ENCODE data around the gene TENT5A. TPM values are rescaled to one million over a fixed set of nuclear protein-coding genes. Genes with fewer than 3 reads are reported as not detected.

The TENT5A gene
- total and polyA plus RNA-seq, 4 experiments from 2014 or later, result 2.5 to 6.6 (median 5.1) TPM

- H3K4me3 Mint-ChIP-seq, result peak overlapping the region in 1 of 8 donors; percentile 11
- CTCF ChIA-PET (ENCODE audit: partially characterized antibody), result interaction anchor here (1.2 kb wide), 1 partner anchor 7 kb away, joined by 3 read pairs; no protein-coding TSS in a partner anchor
These were observed 3.1 kb upstream of the TENT5A start for GRCh38 chr6:81755551-81755950.

GRCh38 chr6:81754906-81755305 is 2.4 kb upstream of the TENT5A start:
- Histone ChIP-seq H3K4me3 (ENCODE audit: low read length in 2 of 2) (no peak overlapping the region), H3K27me3 (ENCODE audit: insufficient read depth, low read length) (no peaks in the 10 kb centered on the region), H3K36me3 (ENCODE audit: insufficient read depth, low read length) (no peaks in the 10 kb centered on the region), H3K27ac (ENCODE audit: low read depth, low read length) (no peak overlapping the region), H3K4me1 (ENCODE audit: insufficient read depth, low read length) (peaks cover 16% of the 10 kb centered on the region), H3K9me3 (ENCODE audit: control insufficient read depth in 1 of 2, low read length in 2 of 2) (no peaks in the 10 kb centered on the region)
- no peak overlapping the region for H3K27ac Mint-ChIP-seq
- peaks cover 0 to 11% of the 10 kb centered on the region in 2 donors for H3K36me3 Mint-ChIP-seq
- DNase-seq, result no peak
- peaks cover 0 to 6% (median 0%) of the 10 kb centered on the region in 8 donors for H3K9me3 Mint-ChIP-seq
- H3K27me3 Mint-ChIP-seq, result peaks cover 5 to 11% of the 10 kb centered on the region in 2 donors
- ChIA-PET POLR2A (ENCODE audit: partially characterized antibody) (no interaction called here), CTCF (ENCODE audit: partially characterized antibody) (interaction anchor here (0.7 to 2.0 kb wide), 4 partner anchors 8 to 1541 kb away, joined by 3 to 9 read pairs (median 3); no protein-coding TSS in a partner anchor)
- no peak overlapping the region for H3K4me3 Mint-ChIP-seq
- intact Hi-C loops (cut with micrococcal nuclease), result loop anchor here (2.0 to 5.0 kb wide), 4 partner anchors 492 to 1888 kb away; partner anchors contain the start of genes DOP1A, IBTK and UBE3D
- H3K4me1 Mint-ChIP-seq, result peaks cover 10 to 29% (median 22%) of the 10 kb centered on the region in 4 donors

More at GRCh38 chr6:81755551-81755950, 3.1 kb upstream of the TENT5A start:
- Histone ChIP-seq H3K27ac (ENCODE audit: low read depth, low read length) (no peak overlapping the region), H3K9me3 (ENCODE audit: control insufficient read depth in 1 of 2, low read length in 2 of 2) (no peaks in the 10 kb centered on the region), H3K4me3 (ENCODE audit: low read length in 2 of 2) (no peak overlapping the region), H3K36me3 (ENCODE audit: insufficient read depth, low read length) (no peaks in the 10 kb centered on the region), H3K27me3 (ENCODE audit: insufficient read depth, low read length) (no peaks in the 10 kb centered on the region), H3K4me1 (ENCODE audit: insufficient read depth, low read length) (peaks cover 11% of the 10 kb centered on the region)
- Mint-ChIP-seq H3K4me1 (peaks cover 9 to 23% (median 16%) of the 10 kb centered on the region in 4 donors), H3K27me3 (peaks cover 5 to 9% of the 10 kb centered on the region in 2 donors), H3K27ac (no peak overlapping the region), H3K9me3 (peaks cover 0 to 6% (median 0%) of the 10 kb centered on the region in 8 donors), H3K36me3 (peaks cover 0 to 10% of the 10 kb centered on the region in 2 donors)
- POLR2A ChIA-PET (ENCODE audit: partially characterized antibody), result no interaction called here
- DNase-seq, result no peak
- intact Hi-C loops (cut with micrococcal nuclease), result loop anchor here (2.0 kb wide), 1 partner anchor 1541 kb away; no protein-coding TSS in a partner anchor

DNA sequence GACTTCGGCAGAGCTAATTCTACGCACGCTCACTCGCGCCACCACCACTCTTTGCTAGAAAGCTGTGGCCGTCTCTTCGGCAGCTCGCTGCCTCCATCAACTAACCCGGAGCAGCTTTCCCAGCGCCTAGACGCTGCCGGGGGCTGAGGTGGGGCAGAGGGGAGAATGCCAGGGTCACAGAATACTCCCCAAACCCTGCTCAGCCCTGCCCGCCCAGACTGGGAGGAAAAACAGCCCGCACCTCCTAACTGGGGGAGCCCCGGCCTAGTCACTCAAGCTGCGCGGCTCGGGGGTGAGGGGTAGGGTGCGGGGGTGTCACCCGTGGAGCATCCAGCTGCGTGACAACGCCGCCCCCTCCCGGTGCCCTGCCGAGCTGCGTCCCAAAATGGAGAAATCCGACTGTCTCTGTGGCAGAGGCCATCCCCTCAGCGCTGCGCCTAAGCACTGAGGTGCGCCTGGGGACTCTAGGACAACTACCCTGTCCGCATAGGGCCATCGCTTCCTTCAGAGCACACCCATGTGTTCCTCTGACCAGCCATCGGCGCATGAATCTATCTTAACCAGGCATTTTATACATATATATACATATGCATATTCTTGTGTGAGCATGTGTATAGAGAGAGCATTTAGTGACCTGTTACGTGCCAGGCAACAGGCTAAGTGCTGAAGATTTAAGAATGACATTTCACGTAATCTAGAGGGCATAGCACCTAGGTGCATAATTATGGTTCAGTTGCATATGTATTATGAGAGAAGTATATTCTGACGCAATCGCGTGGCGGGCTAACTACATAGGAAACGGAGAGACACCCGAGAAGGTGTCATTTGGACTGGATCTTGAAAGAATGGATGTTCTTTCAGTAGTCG is 1.5 kb upstream of the TENT5A start:
- H3K4me1 Mint-ChIP-seq, result peaks cover 15 to 39% (median 29%) of the 10 kb centered on the region in 4 donors
- Histone ChIP-seq H3K27ac (ENCODE audit: low read depth, low read length) (peak overlapping the region; percentile 66), H3K4me1 (ENCODE audit: insufficient read depth, low read length) (peaks cover 19% of the 10 kb centered on the region), H3K36me3 (ENCODE audit: insufficient read depth, low read length) (no peaks in the 10 kb centered on the region), H3K4me3 (ENCODE audit: low read length in 2 of 2) (peak overlapping the region; percentile 76 to 81), H3K27me3 (ENCODE audit: insufficient read depth, low read length) (no peaks in the 10 kb centered on the region), H3K9me3 (ENCODE audit: control insufficient read depth in 1 of 2, low read length in 2 of 2) (no peaks in the 10 kb centered on the region)
- peak; percentile 79 to 88 (median 82) for DNase-seq
- H3K27me3 Mint-ChIP-seq, result peaks cover 5 to 12% of the 10 kb centered on the region in 2 donors
- peak overlapping the region; percentile 69 to 96 (median 92) for H3K27ac Mint-ChIP-seq
- H3K4me3 Mint-ChIP-seq, result peak overlapping the region; percentile 83 to 98 (median 96)
- POLR2A ChIA-PET (ENCODE audit: partially characterized antibody), result interaction anchor here (0.9 to 3.1 kb wide), 7 partner anchors 33 to 1805 kb away, joined by 3 to 10 read pairs (median 3); partner anchors contain the start of genes BCKDHB, TTK and UBE3D
- intact Hi-C loops (cut with micrococcal nuclease), result loop anchor here (1.0 to 5.0 kb wide), 7 partner anchors 493 to 1975 kb away; partner anchors contain the start of genes DOP1A, ELOVL4, IBTK and TTK
- H3K9me3 Mint-ChIP-seq, result peaks cover 0 to 6% (median 0%) of the 10 kb centered on the region in 8 donors
- CTCF ChIA-PET (ENCODE audit: partially characterized antibody), result interaction anchor here (0.8 to 2.6 kb wide), 18 partner anchors 8 to 1884 kb away, joined by 3 to 16 read pairs (median 3); partner anchors contain the start of gene UBE3D
- peaks cover 0 to 14% of the 10 kb centered on the region in 2 donors for H3K36me3 Mint-ChIP-seq

DNA sequence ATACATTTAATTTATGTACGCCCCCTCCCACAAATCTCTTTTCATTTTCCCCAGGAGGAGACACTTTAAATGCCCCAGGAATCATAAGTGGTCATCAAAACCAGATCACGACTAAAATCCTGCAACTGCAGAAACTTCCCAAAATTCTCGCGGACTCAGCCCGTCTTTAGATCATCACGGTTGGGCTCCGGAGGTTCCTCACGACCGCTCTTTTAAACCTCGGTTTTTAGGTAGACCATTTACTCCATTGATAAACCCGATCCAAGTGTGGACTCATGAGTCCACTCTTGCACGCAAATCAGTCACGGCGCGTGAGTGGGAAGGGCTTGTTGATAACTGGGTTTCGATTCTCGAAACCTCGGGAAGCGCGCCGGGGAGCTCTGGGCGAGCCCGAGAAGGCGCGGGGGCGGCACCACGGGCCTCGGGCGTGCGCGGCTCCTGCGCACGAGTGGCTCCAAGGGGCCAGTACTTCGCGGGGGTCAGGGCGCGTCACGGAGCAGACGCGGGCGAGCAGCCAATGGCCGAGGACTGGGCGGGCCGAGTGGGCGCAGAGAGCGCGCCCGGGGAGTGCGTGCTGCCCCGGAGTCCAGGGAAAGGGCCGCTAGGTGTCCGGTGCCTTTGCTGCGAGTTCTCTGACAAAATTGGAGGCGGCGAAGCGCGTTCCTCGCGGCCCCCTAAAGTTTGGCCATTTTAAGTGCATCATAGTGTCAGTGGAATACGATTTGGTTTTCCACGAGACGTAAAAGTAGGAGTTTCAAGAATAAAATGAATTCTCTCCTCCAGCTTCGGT is 635 bp upstream of the TENT5A start:
- Mint-ChIP-seq H3K9me3 (peaks cover 0 to 6% (median 0%) of the 10 kb centered on the region in 8 donors), H3K27ac (peak overlapping the region; percentile 89 to 96 (median 94)), H3K4me3 (peak overlapping the region; percentile 94 to 98 (median 96)), H3K36me3 (peaks cover 0 to 14% of the 10 kb centered on the region in 2 donors), H3K27me3 (peaks cover 5 to 12% of the 10 kb centered on the region in 2 donors), H3K4me1 (peaks cover 16 to 45% (median 33%) of the 10 kb centered on the region in 4 donors)
- Histone ChIP-seq H3K4me1 (ENCODE audit: insufficient read depth, low read length) (peaks cover 19% of the 10 kb centered on the region), H3K27ac (ENCODE audit: low read depth, low read length) (peak overlapping the region; percentile 66), H3K27me3 (ENCODE audit: insufficient read depth, low read length) (no peaks in the 10 kb centered on the region), H3K9me3 (ENCODE audit: control insufficient read depth in 1 of 2, low read length in 2 of 2) (no peaks in the 10 kb centered on the region), H3K36me3 (ENCODE audit: insufficient read depth, low read length) (no peaks in the 10 kb centered on the region), H3K4me3 (ENCODE audit: low read length in 2 of 2) (peak overlapping the region; percentile 76 to 81)
- intact Hi-C loops (cut with micrococcal nuclease), result loop anchor here (1.0 to 5.0 kb wide), 7 partner anchors 494 to 1974 kb away; partner anchors contain the start of genes BCKDHB, DOP1A, ELOVL4 and IBTK
- ChIA-PET CTCF (ENCODE audit: partially characterized antibody) (interaction anchor here (0.8 to 2.6 kb wide), 16 partner anchors 9 to 1884 kb away, joined by 3 to 16 read pairs (median 4); partner anchors contain the start of gene UBE3D), POLR2A (ENCODE audit: partially characterized antibody) (interaction anchor here (0.9 to 3.1 kb wide), 7 partner anchors 34 to 1804 kb away, joined by 3 to 10 read pairs (median 3); partner anchors contain the start of genes BCKDHB, TTK and UBE3D)
- DNase-seq, result peak; percentile 52 to 71 (median 64)

GRCh38 chr6:81751388-81752083 is 945 bp downstream of the TENT5A start:
- Histone ChIP-seq H3K4me3 (ENCODE audit: low read length in 2 of 2) (peak overlapping the region; percentile 12 to 81), H3K4me1 (ENCODE audit: insufficient read depth, low read length) (peaks cover 19% of the 10 kb centered on the region), H3K36me3 (ENCODE audit: insufficient read depth, low read length) (no peaks in the 10 kb centered on the region), H3K27me3 (ENCODE audit: insufficient read depth, low read length) (no peaks in the 10 kb centered on the region), H3K9me3 (ENCODE audit: control insufficient read depth in 1 of 2, low read length in 2 of 2) (no peaks in the 10 kb centered on the region), H3K27ac (ENCODE audit: low read depth, low read length) (peak overlapping the region; percentile 66)
- peaks cover 0 to 6% (median 0%) of the 10 kb centered on the region in 8 donors for H3K9me3 Mint-ChIP-seq
- peak overlapping the region in 6 of 7 donors; percentile 67 to 96 (median 80) for H3K27ac Mint-ChIP-seq
- intact Hi-C loops (cut with micrococcal nuclease), result loop anchor here (1.0 to 5.0 kb wide), 6 partner anchors 496 to 1973 kb away; partner anchors contain the start of genes BCKDHB, DOP1A, IBTK and TTK
- peaks cover 18 to 49% (median 33%) of the 10 kb centered on the region in 4 donors for H3K4me1 Mint-ChIP-seq
- peaks cover 5 to 8% of the 10 kb centered on the region in 2 donors for H3K27me3 Mint-ChIP-seq
- peak in 3 of 5 donors; percentile 15 to 35 (median 30) for DNase-seq
- CTCF ChIA-PET (ENCODE audit: partially characterized antibody), result interaction anchor here (1.1 to 2.6 kb wide), 2 partner anchors 1415 to 1928 kb away, joined by 3 to 16 read pairs; no protein-coding TSS in a partner anchor
- H3K36me3 Mint-ChIP-seq, result peaks cover 1 to 15% of the 10 kb centered on the region in 2 donors
- POLR2A ChIA-PET (ENCODE audit: partially characterized antibody), result interaction anchor here (3.1 kb wide), 1 partner anchor 1748 kb away, joined by 10 read pairs; the partner anchor contains the start of gene TTK
- H3K4me3 Mint-ChIP-seq, result peak overlapping the region; percentile 94 to 98 (median 96)

Measured in CD4-positive, alpha-beta memory T cell (primary cell).